ENCODE data around the gene FRMD4B. TPM values are rescaled to one million over a fixed set of nuclear protein-coding genes. Genes with fewer than 3 reads are reported as not detected.

FRMD4B gene
- total RNA-seq, 1 experiment from 2014 or later: 4.2 TPM

DNA sequence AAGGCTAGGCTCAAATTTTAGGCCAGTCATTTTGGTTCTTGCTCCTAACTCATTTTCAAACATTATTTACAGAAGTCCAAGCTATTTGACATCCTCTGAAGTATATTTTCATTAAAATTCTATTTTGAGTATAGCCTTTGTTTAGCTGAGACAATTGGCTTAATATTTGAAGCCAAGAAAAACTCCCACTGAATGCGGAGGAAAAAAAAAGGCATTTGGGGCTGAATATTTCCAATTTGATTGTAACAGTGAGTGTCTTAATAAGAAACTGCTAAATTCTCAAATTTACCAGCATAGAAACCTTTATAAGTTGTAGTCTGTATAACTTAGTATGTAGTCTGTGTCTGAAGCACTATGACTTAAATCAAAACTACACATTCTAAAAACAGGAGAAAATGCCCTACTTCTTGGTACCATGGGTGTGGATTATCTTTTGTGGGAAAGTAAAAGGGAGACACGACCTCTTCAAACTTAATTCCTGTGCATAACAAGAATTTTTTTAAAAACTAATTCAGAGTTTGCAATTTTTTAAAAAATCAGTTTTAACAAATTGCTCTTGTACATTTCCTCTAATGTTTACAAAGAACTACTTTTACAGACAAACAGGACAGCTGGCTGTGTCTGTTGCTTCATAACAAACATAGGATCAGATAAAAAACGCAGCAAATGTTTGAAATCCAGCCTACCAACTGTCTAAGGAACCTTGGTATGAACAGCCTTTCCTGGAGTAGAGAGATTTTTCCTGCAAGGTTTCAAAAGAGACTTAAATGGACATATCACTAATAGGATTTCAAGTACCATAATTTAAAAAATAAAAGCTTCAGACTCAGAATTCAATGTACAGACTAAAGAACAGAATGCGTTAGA lies 210.8 kb downstream of the FRMD4B start:
- DNase-seq (ENCODE audit: low spot score): no peak

DNA sequence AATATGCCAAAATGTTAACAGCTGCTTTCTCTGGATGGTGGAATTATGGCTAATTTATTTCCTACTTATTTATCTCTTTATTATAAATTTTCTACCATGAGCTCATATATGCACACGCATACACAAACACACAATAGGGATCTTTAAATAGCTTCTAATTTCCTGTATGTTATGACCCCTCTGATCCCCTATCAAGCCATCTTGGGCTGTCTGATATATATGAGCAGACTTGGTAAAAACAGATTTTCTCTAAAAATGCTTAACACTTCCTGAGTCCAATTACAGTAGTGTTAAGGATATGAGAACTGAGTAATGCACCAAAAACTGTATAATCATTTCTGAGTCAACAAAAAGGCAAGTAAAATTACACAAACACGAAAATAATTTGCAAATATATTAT lies 211.4 kb downstream of the FRMD4B start:
- DNase-seq (ENCODE audit: low spot score): no peak

DNA sequence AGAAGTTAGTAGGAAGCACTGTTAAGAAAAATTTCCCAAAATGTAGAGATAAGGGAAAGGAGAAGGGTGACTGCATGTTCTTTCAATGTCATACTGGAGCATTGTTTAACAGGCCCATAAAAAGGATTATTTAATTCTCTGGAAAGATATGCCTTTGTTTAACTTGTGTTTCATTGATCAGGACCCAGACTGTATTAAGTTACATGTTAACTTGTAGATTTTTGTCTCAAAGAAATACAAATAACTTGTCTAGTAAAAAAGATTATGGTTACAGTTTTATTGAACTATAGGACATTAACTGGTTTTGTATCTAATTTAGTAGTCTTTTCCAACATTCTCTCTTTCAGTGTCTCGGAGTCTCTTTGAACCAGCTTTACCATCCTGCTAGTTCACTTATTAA lies 213.8 kb downstream of the FRMD4B start:
- DNase-seq (ENCODE audit: low spot score): no peak

DNA sequence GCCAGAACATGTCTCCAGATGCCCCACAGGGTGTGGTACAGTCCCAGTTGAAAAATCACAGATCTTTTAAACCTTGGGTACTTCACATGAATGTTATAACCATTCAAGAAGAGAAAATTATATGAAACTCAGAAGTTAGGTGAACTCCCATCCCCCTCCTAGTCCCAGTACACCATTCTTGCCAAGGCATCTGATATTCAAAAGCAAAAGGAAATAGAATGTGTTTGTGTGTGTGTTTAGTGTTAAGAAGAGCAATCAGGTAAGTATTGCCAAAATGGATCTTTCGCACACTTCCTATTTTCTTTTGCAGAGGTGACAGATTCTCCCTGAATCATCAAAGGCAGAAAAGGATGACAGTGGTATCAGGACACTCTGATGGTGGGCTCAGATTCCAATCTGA lies 219.4 kb downstream of the FRMD4B start:
- no peak for DNase-seq (ENCODE audit: low spot score)

DNA sequence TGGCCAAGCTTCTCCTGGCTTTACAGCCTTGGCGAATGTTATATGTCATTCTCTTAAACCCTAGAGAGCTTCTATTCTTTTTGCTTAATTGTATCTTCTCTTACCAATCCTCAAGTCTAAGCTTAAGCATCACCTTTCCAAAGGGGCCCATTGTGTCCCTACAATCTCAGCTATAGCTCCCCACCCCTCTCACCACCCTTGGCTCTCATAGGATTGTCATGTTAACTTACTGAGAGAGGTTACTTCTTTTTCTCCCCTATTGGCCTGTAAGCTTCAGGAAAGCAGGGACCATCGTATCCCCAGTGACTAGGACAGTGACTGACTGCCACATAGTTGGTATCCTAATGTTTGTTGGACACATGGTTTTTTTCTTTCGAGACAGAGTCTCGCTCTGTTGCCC lies 220.1 kb downstream of the FRMD4B start:
- DNase-seq (ENCODE audit: low spot score): no peak

DNA sequence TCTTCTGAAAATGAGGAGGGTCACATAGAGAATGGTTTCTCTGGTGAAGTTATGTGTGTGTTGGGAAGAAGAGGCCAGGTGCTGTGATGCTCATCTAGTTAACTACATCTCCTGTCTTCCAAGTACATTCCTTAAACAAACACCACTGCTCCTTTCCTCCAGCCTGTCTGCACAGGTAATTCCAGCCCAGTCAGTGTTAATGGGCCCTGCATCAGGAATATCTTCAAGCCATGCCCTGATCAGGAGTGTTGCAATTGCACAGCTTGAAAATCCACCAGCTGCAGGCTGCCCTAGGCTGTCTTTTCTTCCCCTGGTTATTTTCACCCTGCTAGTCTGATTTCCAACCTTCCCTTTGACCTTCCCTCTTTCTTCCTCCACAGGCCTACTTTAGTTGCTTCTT lies 221.6 kb downstream of the FRMD4B start:
- no peak for DNase-seq (ENCODE audit: low spot score)

DNA sequence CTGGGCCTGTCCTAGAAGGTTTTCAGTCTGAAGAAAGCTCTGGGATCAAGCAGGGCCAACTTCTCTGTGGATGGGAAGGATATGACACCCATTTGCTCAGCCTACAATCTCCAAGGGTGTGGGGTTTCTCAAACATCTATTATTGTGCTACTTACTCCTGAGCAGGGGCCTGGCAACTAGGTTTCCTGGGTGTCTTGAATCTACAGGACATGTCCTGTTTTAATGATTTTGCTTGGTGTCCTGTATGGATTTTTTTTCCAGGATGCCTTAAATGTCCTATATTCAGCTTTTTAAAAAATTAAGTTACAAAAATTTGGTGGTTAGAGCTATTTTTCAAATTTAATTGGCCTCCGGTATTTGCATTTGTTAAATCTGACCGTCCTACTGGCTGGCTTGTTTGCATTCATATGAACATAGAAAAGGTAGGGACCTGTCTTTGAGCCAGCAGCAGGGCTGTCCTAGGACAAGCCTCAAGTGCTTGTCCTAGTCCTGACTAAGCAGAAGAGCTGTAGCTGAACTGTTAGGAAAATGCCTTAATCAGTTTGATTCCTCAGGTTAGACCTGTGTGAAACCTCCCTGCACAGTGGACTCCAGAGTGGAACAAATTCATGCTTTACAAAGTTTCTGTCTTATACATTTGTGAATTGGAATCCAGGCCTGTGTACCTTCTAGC lies 223.4 kb downstream of the FRMD4B start:
- DNase-seq (ENCODE audit: low spot score): no peak

DNA sequence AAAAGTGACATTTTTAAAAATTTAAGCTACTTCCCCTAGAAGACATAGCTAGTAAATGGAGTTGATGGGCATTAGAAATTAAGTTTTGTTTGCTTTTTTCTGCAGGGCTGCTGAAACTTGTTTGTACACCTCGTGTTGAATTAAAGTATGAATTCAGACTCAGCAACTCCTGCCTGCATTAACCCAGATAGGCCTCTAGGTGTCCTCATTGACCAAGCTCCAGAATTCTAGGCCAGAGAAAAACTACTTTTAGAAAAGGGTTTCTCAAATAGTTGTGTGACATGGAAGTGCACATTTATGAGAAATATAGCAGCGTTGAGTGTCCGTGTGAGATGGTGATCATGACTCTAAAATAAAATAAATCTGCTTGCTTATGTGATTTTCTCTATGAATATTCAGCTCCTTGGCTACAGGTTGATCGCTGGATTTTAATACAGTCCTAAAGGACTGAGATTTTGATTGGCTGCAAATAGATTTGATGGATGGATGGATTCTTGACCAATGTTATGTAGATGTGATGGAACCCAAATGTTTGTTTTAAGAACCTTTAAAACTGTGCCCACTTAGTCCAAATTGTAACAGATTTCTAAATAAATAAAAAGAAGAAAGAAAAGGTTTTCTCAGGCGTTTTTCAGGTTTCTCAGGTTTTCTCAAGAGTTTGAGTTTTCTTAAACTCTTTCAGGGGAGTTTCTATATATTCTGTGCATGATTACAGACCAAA lies 224.1 kb downstream of the FRMD4B start:
- DNase-seq (ENCODE audit: low spot score): peak; percentile 36

DNA sequence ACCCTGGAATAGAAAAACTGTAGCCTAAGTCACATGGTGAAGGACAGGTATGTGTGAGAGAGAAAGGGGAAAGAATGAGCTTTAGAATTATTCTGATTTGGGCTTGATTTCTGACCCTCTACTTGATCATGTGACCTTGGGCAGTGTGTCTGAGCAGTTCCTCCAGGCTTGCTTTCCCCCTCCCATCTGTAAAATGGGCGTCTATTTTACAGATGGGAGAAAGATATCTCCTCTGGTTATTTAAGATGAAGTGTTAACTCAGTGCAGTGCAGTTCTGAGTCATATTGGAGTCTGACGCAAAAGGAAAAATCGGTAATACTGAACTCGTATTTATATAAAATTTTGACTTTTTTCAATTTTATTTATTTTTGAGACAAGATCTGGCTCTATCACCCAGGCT lies 225.4 kb downstream of the FRMD4B start:
- no peak for DNase-seq (ENCODE audit: low spot score)

DNA sequence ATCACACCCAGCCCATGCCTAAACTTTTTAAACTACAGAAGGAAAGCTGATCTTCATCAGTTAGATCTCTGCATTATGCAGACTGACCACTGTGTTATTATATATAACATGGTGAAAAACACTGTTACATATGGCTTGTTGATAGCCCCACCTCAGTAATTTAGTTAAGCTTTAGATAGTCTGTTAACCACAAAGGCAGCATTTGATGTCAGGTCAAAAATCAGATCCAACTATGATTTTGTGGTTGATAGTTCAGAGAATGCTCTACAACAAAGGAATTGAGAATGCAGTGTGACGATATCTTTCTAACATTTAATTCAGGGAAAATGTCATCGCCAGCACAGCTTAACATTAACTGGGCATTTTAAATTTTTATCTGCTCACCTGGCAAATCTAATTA lies 225.8 kb downstream of the FRMD4B start:
- DNase-seq (ENCODE audit: low spot score): no peak

DNA sequence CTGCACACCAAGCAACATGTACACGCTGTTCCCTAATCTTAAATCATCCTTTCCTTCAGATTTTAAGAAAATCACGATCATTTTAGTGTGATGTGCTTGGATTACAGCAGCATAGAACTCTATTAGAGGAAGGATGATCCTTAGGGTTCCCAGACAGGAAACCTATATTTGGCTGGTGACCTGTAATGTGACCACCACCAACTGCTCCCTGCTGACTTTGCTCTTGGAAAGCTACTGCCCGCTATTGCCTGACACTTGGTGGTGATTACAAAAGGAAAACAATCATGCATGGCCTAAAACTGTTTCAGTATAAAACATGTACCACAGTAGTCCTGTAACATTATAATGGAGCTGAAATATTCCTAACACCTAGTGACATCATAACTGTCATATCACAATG lies 236.3 kb downstream of the FRMD4B start:
- no peak for DNase-seq (ENCODE audit: low spot score)

DNA sequence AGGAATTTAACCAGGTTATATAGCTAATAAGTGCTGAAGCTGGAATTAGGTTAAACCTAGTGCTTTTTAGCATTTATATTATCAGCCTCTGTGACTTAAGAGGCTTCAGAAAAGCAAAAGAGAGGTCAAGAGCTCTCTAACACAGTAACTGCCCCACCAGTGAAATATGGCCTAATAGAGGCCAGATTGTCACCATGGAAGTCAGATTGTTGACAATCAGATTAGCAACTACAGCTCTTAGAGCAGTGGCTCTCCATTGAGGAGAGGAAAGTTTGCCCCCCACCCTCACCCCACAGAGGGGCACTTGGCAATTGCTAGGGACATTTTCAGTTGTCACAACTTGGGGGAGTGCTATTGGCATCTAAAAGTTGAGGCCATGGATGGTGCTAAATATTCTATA lies 240.2 kb downstream of the FRMD4B start:
- DNase-seq (ENCODE audit: low spot score): no peak

DNA sequence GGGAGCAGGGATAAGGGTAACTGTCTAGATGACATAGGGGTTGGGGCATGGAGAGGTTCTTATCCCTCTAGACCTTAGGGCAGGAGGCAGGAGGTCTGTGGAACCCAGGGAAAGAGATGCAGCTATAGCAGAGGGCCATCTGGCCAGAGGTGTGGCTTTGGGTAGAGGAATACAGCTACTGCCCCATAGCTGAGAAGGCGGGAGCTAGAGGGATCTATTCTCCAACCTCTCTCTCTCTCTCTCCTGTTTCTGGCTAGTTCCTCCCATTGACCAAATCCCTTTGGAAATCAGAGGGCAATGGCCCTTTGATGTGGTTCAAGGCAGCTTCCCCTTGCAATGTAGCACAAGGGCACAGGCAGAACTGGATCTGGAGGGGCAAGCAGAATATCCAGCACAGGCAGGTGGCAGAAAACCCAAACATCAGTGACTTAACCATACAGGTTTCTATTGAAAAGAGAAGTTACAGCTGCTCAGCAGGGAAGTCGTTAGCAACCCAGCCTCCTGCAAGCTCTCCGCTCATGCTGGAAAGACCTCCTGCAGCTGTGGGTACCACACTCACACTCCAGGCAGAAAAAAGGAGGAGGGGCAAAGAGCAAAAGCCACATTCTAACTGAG lies 241.2 kb downstream of the FRMD4B start:
- peak; percentile 46 for DNase-seq (ENCODE audit: low spot score)

DNA sequence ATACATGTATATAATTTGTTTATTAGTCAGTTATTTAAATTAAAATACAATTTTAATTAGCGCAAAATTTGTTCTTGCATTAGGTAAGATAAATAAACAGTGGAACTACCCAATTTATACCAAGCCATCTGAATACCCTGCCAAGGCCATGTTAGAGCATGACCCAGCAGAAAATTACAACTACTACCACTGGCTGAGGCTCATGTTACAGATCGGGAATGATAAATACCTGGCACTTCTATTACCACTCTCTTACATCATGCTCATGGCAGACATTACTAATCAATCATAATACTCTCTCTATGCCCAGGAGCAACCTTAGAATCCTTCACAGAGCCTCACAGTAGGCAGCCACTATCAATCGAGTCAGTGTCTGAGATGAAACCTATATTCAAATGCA lies 242.3 kb downstream of the FRMD4B start:
- peak; percentile 90 for DNase-seq (ENCODE audit: low spot score)

DNA sequence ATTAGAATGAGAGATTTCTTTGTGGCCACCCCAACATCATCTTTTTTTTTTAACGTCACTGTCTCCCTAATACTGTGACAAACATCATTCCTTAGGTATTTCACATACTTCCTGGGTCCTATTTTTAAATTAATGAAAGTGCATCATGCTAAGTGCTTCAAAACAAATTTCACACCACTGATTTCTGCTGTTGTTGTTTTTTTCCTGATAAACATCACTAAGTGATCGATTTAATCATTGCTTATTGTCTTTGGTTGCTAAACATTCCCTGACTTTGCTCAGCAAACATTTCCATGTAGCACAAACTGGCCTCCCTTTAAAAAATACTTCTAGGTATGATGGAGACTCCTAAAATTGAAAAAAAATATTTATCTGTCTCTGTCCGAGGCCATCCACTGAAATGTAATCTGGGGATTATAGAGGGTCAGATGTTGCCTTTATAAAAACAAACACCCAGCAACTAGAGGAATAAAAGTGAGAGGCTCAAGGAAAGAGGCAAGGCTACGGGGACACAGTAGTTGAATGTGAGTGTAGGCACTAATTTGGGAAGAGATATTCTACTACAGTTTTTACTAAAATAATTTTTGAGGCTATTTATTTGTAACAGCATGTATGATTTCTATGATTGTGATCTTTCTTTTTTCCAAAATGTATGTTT lies 243.0 kb downstream of the FRMD4B start:
- DNase-seq (ENCODE audit: low spot score): no peak

DNA sequence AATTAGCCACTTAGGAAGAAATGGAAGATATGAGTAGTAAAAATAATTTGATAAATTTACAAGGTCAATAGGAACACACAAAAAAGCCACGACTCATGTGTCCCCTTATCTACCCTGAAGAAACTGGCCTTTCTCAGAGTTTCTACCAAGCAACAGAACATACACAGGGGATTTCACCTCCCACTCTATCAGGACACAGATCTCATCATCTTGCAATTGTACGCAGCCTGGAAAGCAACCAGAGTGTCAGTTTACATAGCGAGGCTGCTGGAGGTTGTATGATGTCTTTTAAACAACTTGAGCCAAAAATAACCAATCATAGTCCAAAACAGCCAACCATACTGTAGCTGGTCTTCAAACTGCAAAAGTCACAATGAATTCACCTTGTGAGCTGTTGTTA lies 243.8 kb downstream of the FRMD4B start:
- DNase-seq (ENCODE audit: low spot score): peak; percentile 9

DNA sequence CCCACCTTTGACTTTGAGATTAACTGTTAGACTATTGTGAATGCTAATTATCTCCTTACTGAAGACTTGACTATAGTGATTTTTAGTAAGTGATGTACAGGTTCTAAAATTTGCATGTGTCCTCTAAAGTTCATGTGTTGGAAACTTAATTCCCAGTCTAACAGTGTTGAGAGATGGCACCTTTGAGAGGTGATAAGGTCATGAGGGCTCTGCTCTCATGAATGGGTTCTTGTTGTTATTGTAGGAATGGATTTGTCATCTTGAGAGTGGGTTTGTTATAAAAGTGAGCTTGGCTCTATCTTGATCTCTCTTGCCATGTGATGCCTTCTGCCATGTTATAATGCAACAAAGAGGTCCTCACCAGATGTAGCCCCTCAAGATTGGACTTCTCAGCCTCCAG lies 244.6 kb downstream of the FRMD4B start:
- DNase-seq (ENCODE audit: low spot score): no peak

DNA sequence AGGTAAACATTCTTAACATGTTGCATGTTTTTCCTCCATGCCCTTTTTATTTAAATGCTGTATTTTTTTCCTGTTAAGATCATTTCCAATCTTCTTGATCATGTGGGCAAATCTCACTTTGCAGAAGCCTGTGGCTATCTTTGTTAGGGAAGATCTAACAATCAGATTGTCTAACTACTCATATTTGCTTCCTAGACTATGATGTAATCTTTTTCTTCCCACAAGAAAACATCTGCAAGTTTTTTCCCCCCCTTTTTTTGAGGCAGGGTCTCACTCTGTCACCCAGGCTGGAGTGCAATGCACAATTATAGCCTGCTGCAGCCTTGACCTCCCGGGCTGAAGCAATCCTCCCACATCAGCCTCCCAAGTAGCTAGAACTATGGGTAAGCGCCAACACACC lies 248.5 kb downstream of the FRMD4B start:
- no peak for DNase-seq (ENCODE audit: low spot score)

DNA sequence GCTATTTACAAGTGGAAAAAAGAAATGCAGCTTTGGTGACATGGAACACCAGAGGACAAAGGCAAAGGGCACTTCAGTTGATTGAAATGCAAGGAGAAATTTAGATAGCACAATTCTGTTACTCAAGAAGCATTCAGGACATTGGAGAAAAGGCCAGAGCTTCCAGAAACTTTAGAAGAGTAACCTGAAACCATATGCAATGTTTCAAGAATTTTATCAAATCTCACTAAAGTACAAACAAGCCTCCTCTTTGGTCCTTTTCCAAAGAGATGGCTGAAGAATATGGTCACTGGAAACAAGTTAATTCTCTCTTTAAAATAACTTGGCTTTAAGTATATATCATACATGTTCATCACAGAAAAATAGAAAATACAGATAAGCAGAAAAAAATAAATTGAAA lies 248.9 kb downstream of the FRMD4B start:
- DNase-seq (ENCODE audit: low spot score): no peak

DNA sequence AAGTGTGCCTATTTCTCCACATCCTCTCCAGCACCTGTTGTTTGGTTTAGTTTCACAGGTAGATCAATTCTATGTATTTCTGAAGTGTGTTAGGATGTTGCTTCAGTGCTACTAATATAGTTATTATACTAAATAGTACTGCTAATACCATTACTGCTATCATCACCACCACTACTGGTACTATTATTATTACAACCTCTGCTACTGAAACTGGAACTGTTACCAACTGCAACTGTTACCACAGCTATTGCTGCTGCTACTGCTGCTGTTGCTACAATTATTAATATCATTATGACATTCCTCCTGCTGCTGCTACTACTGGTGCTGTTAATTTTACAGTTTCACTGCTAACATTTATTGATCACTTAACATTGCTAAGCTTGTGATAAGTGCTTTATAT lies 255.2 kb downstream of the FRMD4B start:
- no peak for DNase-seq (ENCODE audit: low spot score)

DNA sequence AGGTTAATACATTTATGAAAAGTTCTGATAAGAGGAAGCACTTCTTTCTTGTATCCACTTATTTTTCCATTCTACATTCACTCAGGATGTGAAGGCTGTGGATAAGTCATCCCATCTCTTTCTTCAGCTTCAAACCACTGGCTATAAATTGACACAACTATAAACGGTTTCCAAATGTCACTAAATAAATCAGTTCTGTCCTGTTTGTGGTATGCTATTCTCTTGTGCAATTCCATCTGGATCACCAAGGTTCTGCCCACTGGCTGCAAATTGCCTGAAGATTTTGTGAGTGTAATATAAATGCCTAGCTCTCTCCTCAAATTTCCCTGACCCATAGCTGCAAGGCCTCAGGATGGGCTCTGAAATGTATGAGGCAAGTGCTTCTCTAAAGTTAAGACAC lies 256.4 kb downstream of the FRMD4B start:
- DNase-seq (ENCODE audit: low spot score): peak; percentile 7

DNA sequence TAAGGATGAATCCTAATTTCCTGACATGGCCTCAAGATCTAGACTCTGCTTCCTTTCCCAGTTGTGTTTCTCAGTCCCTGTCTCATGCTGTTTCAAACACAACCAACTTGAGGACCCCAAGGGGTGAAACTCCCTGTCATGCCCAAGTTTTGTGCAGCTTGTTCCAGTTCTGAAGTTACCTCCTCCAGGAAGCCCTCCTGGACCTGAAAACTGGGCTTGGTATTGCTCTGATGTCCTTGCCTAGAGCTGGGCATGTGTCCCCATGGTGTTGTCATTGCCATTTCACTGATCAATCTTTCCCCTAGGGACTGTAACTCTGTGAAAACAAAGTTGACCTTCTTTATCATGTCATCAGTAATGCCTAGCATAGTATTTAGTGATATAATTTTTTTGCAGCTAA lies 257.4 kb downstream of the FRMD4B start:
- no peak for DNase-seq (ENCODE audit: low spot score)

Data from H4 (cell line).